Trophoblast cell (in vitro differentiated cells and primary cell): ENCODE results near the gene UBR4.

ENCODE experiments used
- DNase-seq, 2 donors: peaks; one replicate each; pipeline ENCODE4 v3.0.0-alpha.2; 2016
- H2AFZ ChIP-seq: 2 replicates; pipeline ENCODE4 v1.6.1; 2013; ENCODE audit warnings: low read length, moderate library complexity, mild to moderate bottlenecking; ENCODE audit not compliant: insufficient read depth, poor library complexity
- H2AK5ac ChIP-seq: 2 replicates; pipeline ENCODE4 v1.6.1; 2013; ENCODE audit warnings: mild to moderate bottlenecking, low read length
- H2BK120ac ChIP-seq: 2 replicates; pipeline ENCODE4 v1.6.1; 2013; ENCODE audit warnings: low read length, mild to moderate bottlenecking, moderate library complexity; ENCODE audit not compliant: insufficient read depth, poor library complexity
- H2BK12ac ChIP-seq: 2 replicates; pipeline ENCODE4 v1.6.1; 2013; ENCODE audit warnings: mild to moderate bottlenecking, low read length, moderate library complexity
- H2BK5ac ChIP-seq: 2 replicates; pipeline ENCODE4 v1.6.1; 2013; ENCODE audit warnings: low read length, low read depth, moderate library complexity, mild to moderate bottlenecking; ENCODE audit not compliant: poor library complexity
- H3K14ac ChIP-seq: 2 replicates; pipeline ENCODE4 v1.6.1; 2013; ENCODE audit warnings: mild to moderate bottlenecking, low read length
- H3K18ac ChIP-seq: 2 replicates; pipeline ENCODE4 v1.6.1; 2013; ENCODE audit warnings: mild to moderate bottlenecking, low read length
- H3K23ac ChIP-seq: 2 replicates; pipeline ENCODE4 v1.6.1; 2013; ENCODE audit warnings: low read length
- H3K27ac ChIP-seq: 2 replicates; pipeline ENCODE4 v1.5.1; 2013; ENCODE audit warnings: low read depth, mild to moderate bottlenecking, inconsistent platforms, low read length, moderate library complexity
- H3K27me3 ChIP-seq: 2 replicates; pipeline ENCODE4 v1.6.1; 2013; ENCODE audit warnings: inconsistent platforms, mild to moderate bottlenecking, low read length, moderate library complexity; ENCODE audit not compliant: insufficient read depth
- H3K36me3 ChIP-seq, 2 experiments: 1 replicate in 1 of 2; 2 replicates in 1 of 2; pipeline ENCODE4 v1.6.1; 2013; ENCODE audit warnings: low read length in 2 of 2, mild to moderate bottlenecking in 2 of 2, moderate library complexity in 1 of 2; ENCODE audit not compliant: insufficient read depth in 2 of 2, control insufficient read depth in 1 of 2
- H3K4ac ChIP-seq: 2 replicates; pipeline ENCODE4 v1.6.1; 2013; ENCODE audit warnings: low read depth, mild to moderate bottlenecking, low read length, moderate library complexity
- H3K4me1 ChIP-seq, 2 experiments: 1 replicate in 1 of 2; 2 replicates in 1 of 2; pipeline ENCODE4 v1.6.1; 2013; ENCODE audit warnings: low read length in 2 of 2, mild to moderate bottlenecking in 2 of 2, moderate library complexity in 1 of 2; ENCODE audit not compliant: insufficient read depth in 2 of 2, control insufficient read depth in 1 of 2
- H3K4me2 ChIP-seq: 2 replicates; pipeline ENCODE4 v1.6.1; 2013; ENCODE audit warnings: inconsistent platforms, mild to moderate bottlenecking, low read length, moderate library complexity
- H3K4me3 ChIP-seq: 2 replicates; pipeline ENCODE4 v1.5.1; 2013; ENCODE audit warnings: mild to moderate bottlenecking, low read depth, low read length, inconsistent platforms
- H3K79me1 ChIP-seq: one replicate; pipeline ENCODE4 v1.6.1; 2013; ENCODE audit warnings: low read length
- H3K79me2 ChIP-seq: 2 replicates; pipeline ENCODE4 v1.6.1; 2013; ENCODE audit warnings: low read length, mild to moderate bottlenecking; ENCODE audit not compliant: control insufficient read depth, insufficient read depth, poor library complexity
- H3K9ac ChIP-seq: 2 replicates; pipeline ENCODE4 v1.6.1; 2013; ENCODE audit warnings: mild to moderate bottlenecking, low read length
- H3K9me3 ChIP-seq: 2 replicates; pipeline ENCODE4 v1.6.1; 2013; ENCODE audit warnings: low read depth, mild to moderate bottlenecking, control low read depth, inconsistent platforms, low read length; ENCODE audit not compliant: insufficient read depth
- H4K12ac ChIP-seq: 2 replicates; pipeline ENCODE4 v1.6.1; 2013; ENCODE audit warnings: low read depth, mild to moderate bottlenecking, low read length, moderate library complexity
- H4K8ac ChIP-seq: 2 replicates; pipeline ENCODE4 v1.6.1; 2013; ENCODE audit warnings: low read depth, mild to moderate bottlenecking, low read length, moderate library complexity
- H4K91ac ChIP-seq: one replicate; pipeline ENCODE4 v1.6.1; 2013; ENCODE audit warnings: low read depth, mild to moderate bottlenecking, low read length, moderate library complexity
- WGBS: extraction: QIAGEN DNeasy Blood & Tissue Kit; methylation state at CpG from one replicate; pipeline ENCODE4 v1.1.7; 2013; ENCODE audit warnings: missing lambda C conversion rate; ENCODE audit not compliant: insufficient read length, insufficient coverage; ENCODE audit errors: extremely low coverage; 5-methylcytosine and 5-hydroxymethylcytosine counted together

UBR4 gene

DNA sequence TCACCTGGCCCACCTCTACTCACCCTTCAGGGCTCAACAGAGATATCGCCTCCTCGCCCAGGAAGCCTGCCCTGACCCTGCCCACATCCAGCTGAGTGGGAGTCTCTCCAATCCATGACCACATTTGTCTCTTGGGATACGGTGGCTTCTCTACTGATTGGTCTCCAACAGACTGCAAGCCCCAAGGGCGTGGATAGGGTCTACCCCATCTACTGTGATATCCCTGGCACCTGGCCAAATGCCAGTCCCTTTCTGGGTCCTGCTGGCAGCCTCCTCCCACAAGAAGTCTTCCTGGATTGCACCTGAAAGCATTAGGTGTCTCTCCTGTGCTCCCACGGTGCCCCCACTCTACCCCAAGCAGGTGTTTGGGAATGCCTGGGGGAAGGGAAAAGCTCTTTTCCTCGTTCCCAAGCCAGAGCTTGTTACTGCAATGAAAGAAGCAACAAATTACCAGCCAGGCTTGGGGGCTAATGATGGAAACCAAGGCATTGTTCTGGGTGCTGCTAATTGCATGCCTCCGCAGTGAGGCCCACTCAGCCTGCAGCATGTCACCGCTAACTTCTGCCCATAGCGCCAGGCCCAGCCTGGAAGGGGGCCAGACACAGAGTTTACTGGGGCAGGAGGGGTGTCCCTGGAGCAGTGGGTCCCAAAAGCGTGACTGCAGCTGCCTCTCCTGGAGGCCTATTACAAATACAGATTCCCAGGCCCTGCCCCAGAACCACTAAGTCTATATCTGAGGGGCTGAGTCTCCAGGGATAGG is 162.9 kb downstream of the UBR4 start:
- no peaks in the 10 kb centered on the region for H3K79me1 ChIP-seq
- no peak overlapping the region for H3K4me2 ChIP-seq
- H3K79me2 ChIP-seq, result no peaks in the 10 kb centered on the region
- no peak overlapping the region for H2BK5ac ChIP-seq
- peaks cover 2 to 3% of the 10 kb centered on the region in 2 experiments for H3K4me1 ChIP-seq
- H4K91ac ChIP-seq, result no peak overlapping the region
- H2AFZ ChIP-seq, result no peak overlapping the region
- no peak overlapping the region for H4K12ac ChIP-seq
- no peak overlapping the region for H3K14ac ChIP-seq
- H3K4me3 ChIP-seq, result no peak overlapping the region
- no peak overlapping the region for H3K18ac ChIP-seq
- DNase-seq, result no peak
- no peak overlapping the region for H3K23ac ChIP-seq
- no peak overlapping the region for H3K4ac ChIP-seq
- no peak overlapping the region for H2BK120ac ChIP-seq
- H3K9me3 ChIP-seq, result no peaks in the 10 kb centered on the region
- no peak overlapping the region for H2BK12ac ChIP-seq
- H3K9ac ChIP-seq, result no peak overlapping the region
- H3K27me3 ChIP-seq, result no peaks in the 10 kb centered on the region
- no peak overlapping the region for H3K27ac ChIP-seq
- H3K36me3 ChIP-seq, result no peaks in the 10 kb centered on the region
- H4K8ac ChIP-seq, result no peak overlapping the region
- no CpG with 5 or more reads among the region's 10 CpGs for WGBS
- H2AK5ac ChIP-seq, result no peak overlapping the region

DNA sequence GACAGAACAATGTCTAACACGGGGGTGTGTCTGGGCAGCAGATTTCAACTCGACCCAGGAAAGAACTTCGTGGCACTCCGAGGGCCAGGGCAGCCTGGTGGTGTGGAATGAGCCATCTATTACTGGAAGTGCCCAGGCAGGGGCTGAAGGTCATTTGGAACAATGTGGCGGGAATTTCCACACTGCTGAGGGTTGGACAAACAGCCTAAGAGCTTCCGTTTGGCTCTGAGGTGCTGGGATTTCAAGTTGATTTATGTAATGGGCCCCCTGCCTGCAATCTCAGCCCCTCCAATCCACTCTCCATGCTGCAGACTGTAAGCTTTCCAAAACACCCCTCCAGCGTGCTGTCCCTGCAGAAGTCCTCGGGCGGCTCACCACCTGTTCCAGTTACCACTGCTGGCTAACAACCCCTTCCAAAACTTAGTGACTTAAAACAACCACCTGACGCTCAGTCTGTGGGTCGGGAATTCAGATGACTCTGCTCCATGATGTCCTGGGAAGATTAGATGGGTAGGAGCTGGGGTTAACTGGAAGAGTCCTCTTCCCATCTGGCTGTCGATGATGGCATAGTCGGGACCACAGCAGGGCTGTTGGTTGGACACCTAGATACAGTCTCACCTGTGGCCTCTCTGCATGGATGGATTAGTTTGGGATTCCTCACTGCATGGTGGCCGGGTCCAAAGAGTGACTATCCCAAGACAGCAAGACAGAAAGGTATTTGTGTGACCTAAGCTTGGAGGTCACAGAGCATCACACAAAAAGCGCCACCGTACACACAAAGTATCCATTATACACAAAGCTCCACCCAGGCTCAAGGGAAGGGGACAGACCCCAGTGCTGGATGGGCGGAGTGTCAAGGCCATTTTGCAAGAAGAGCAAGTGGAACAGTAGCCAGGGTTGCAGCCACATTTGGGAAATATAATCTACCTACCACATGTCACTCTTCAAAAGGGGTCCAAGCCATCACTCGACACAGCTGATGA is 163.9 kb downstream of the UBR4 start:
- Histone ChIP-seq H3K79me1 (no peaks in the 10 kb centered on the region), H3K36me3 (no peaks in the 10 kb centered on the region), H3K27me3 (no peaks in the 10 kb centered on the region), H2AK5ac (no peak overlapping the region), H3K4me1 (no peaks in the 10 kb centered on the region), H3K9ac (no peak overlapping the region), H3K9me3 (no peaks in the 10 kb centered on the region), H3K4ac (no peak overlapping the region), H3K4me2 (no peak overlapping the region), H2BK120ac (no peak overlapping the region), H4K12ac (no peak overlapping the region), H3K14ac (no peak overlapping the region), H4K91ac (no peak overlapping the region), H2BK12ac (no peak overlapping the region), H3K79me2 (no peaks in the 10 kb centered on the region), H2AFZ (no peak overlapping the region), H3K18ac (no peak overlapping the region), H4K8ac (no peak overlapping the region), H3K27ac (no peak overlapping the region), H3K4me3 (no peak overlapping the region), H3K23ac (no peak overlapping the region), H2BK5ac (no peak overlapping the region)
- no CpG with 5 or more reads among the region's 18 CpGs for WGBS
- DNase-seq, result no peak

GRCh38 chr1:19044975-19045831 is 164.9 kb downstream of the UBR4 start:
- H3K14ac ChIP-seq, result no peak overlapping the region
- no peak overlapping the region for H3K9ac ChIP-seq
- H2BK120ac ChIP-seq, result no peak overlapping the region
- H3K9me3 ChIP-seq, result peaks cover 1% of the 10 kb centered on the region
- H3K79me2 ChIP-seq, result no peaks in the 10 kb centered on the region
- H3K4me2 ChIP-seq, result no peak overlapping the region
- no peak overlapping the region for H3K27ac ChIP-seq
- no peak for DNase-seq
- H4K91ac ChIP-seq, result no peak overlapping the region
- no peak overlapping the region for H3K18ac ChIP-seq
- H2BK12ac ChIP-seq, result no peak overlapping the region
- H3K4ac ChIP-seq, result no peak overlapping the region
- H3K36me3 ChIP-seq, result no peaks in the 10 kb centered on the region
- H3K79me1 ChIP-seq, result no peaks in the 10 kb centered on the region
- no CpG with 5 or more reads among the region's 24 CpGs for WGBS
- no peak overlapping the region for H3K4me3 ChIP-seq
- no peak overlapping the region for H4K12ac ChIP-seq
- no peak overlapping the region for H3K23ac ChIP-seq
- no peak overlapping the region for H2AK5ac ChIP-seq
- no peaks in the 10 kb centered on the region for H3K27me3 ChIP-seq
- no peaks in the 10 kb centered on the region for H3K4me1 ChIP-seq
- no peak overlapping the region for H2BK5ac ChIP-seq
- no peak overlapping the region for H2AFZ ChIP-seq
- no peak overlapping the region for H4K8ac ChIP-seq

DNA sequence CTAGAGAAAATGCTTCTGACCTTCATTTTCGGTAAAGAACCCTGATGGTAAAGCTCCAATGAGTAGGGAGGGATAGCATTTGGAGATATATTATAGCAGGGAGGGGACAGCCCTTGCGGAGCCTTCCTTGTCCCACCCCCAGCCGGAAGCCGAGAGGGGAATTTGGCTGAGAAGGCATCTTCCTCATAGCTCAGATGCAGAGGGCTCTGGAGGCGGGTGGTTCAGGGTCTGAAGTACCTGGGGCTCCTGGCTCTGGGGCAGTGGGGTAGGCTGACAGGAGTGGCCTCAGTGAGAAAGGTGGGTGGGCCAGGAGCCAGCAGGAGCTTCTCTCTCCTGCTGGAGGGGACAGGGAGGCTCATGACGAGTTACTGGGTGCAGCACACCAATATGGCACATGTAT is 165.6 kb downstream of the UBR4 start:
- Histone ChIP-seq H2BK120ac (no peak overlapping the region), H3K14ac (no peak overlapping the region), H3K18ac (no peak overlapping the region), H3K9ac (no peak overlapping the region), H2BK5ac (no peak overlapping the region), H3K23ac (no peak overlapping the region), H3K9me3 (peaks cover 1% of the 10 kb centered on the region), H4K8ac (no peak overlapping the region), H3K4me2 (no peak overlapping the region), H3K36me3 (no peaks in the 10 kb centered on the region), H3K4ac (no peak overlapping the region), H3K79me2 (no peaks in the 10 kb centered on the region), H4K91ac (no peak overlapping the region), H3K27me3 (no peaks in the 10 kb centered on the region), H2AFZ (no peak overlapping the region), H3K79me1 (no peaks in the 10 kb centered on the region), H3K4me1 (no peaks in the 10 kb centered on the region), H2BK12ac (no peak overlapping the region), H4K12ac (no peak overlapping the region), H3K27ac (no peak overlapping the region), H3K4me3 (no peak overlapping the region), H2AK5ac (no peak overlapping the region)
- no CpG with 5 or more reads among the region's 6 CpGs for WGBS
- DNase-seq, result no peak
